DOHH2 (cell line): Measurements from ENCODE around the gene NCKAP5.

Experiments
- H3F3A ChIP-seq: fragments of 200-600 bp; sonication (generic), shearing (Covaris generic); 2 replicates; pipeline ENCODE4 v1.6.0; 2016; ENCODE audit warnings: antibody characterized with exemption, mild to moderate bottlenecking; ENCODE audit not compliant: control insufficient read depth, insufficient read depth
- H3K27ac ChIP-seq: fragments of 200-600 bp; sonication (generic); 2 replicates; pipeline ENCODE4 v1.5.1; 2014; ENCODE audit warnings: low read depth, mild to moderate bottlenecking, low read length, moderate library complexity
- H3K27me3 ChIP-seq: fragments of 200-600 bp; sonication (generic); 2 replicates; pipeline ENCODE4 v1.6.1; 2014; ENCODE audit warnings: mild to moderate bottlenecking, low read length, mixed read lengths; ENCODE audit not compliant: control insufficient read depth
- H3K36me3 ChIP-seq: fragments of 200-600 bp; sonication (generic); 2 replicates; pipeline ENCODE4 v1.6.1; 2014; ENCODE audit warnings: mild to moderate bottlenecking, low read length, moderate library complexity, mixed read lengths; ENCODE audit not compliant: control insufficient read depth
- H3K4me1 ChIP-seq: fragments of 200-600 bp; sonication (generic); 2 replicates; pipeline ENCODE4 v1.6.1; 2014; ENCODE audit warnings: mild to moderate bottlenecking, low read length, mixed read lengths; ENCODE audit not compliant: control insufficient read depth
- H3K4me2 ChIP-seq: fragments of 200-600 bp; sonication (generic); 2 replicates; pipeline ENCODE4 v1.6.0; 2014; ENCODE audit warnings: mild to moderate bottlenecking, low read length, moderate library complexity
- H3K4me3 ChIP-seq: fragments of 200-600 bp; sonication (generic); 2 replicates; pipeline ENCODE4 v1.5.1; 2014; ENCODE audit warnings: mild to moderate bottlenecking, low read length, mixed read lengths
- H3K79me2 ChIP-seq: fragments of 200-600 bp; sonication (generic); 2 replicates; pipeline ENCODE4 v1.6.1; 2014; ENCODE audit warnings: mild to moderate bottlenecking, low read length, mixed read lengths; ENCODE audit not compliant: control insufficient read depth
- H3K9me2 ChIP-seq: fragments of 200-600 bp; sonication (generic); replicated peaks from 2 replicates; pipeline ENCODE4 v1.6.1; 2014; ENCODE audit warnings: mild to moderate bottlenecking, low read length, mixed read lengths; ENCODE audit not compliant: control insufficient read depth
- H3K9me3 ChIP-seq: fragments of 200-600 bp; sonication (generic); 2 replicates; pipeline ENCODE4 v1.6.1; 2014; ENCODE audit warnings: antibody characterized with exemption, low read length, mixed read lengths; ENCODE audit not compliant: control insufficient read depth, insufficient read depth
- H4K20me1 ChIP-seq: fragments of 200-600 bp; sonication (generic); 2 replicates; pipeline ENCODE4 v1.6.0; 2014; ENCODE audit warnings: low read depth, mild to moderate bottlenecking, antibody characterized with exemption, low read length, moderate library complexity; ENCODE audit not compliant: control insufficient read depth, insufficient read depth
- EZH2phosphoT487 ChIP-seq: fragments of 200-600 bp; sonication (generic); IDR thresholded peaks from 2 replicates; pipeline ENCODE4 v1.6.1; 2017; ENCODE audit warnings: borderline replicate concordance, mild to moderate bottlenecking, antibody characterized with exemption, low read length, moderate library complexity, mixed read lengths
- TF ChIP-seq, protein P1 (sequence below): fragments of 200-600 bp; sonication (generic); IDR thresholded peaks from one replicate; pipeline ENCODE4 v1.5.1; 2014; ENCODE audit warnings: antibody characterized with exemption, mild to moderate bottlenecking, low read depth, low read length; ENCODE audit not compliant: poor library complexity, severe bottlenecking

NCKAP5 gene

DNA sequence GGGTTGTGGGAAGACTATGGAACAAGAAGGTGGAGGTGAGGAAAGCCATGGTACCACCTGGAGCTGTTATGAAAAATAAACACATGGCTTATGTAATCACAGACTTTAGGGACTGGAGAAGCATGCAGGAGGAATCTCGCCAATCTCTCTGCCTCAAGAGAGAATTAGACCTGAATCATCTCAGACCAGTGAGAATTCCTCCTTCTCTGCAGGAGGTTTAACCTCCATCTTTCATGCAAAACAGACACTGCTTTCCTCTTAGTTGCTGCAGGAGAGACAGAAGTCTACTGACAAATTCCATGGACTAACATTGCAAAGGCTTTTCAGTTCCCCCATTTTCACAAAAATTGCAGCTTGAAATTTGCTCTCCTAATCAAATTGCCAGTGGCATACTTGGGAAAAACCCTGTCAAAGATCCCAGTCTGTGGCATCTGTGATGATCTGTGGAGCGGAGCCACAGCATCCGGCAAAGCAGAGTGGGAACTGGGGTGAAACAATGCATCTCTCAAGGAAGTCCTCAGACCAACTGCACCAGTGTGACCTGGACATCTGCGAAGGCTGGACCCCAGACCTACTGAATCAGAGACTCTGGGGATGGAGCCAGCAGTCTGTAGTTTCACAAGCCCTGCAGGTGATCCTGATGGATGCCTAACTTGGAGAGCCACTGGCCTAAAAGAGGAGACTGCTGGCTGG is 28.6 kb upstream of the NCKAP5 start:
- Histone ChIP-seq H3K36me3 (no peaks in the 10 kb centered on the region), H3K4me2 (no peak overlapping the region), H3F3A (no peaks in the 10 kb centered on the region), H3K4me1 (no peaks in the 10 kb centered on the region), H3K9me2 (no peaks in the 10 kb centered on the region), H3K27ac (no peak overlapping the region), H3K27me3 (no peaks in the 10 kb centered on the region), H3K9me3 (no peaks in the 10 kb centered on the region), H3K79me2 (no peaks in the 10 kb centered on the region), H4K20me1 (no peaks in the 10 kb centered on the region), H3K4me3 (no peak overlapping the region)
- TF ChIP-seq EZH2phosphoT487, result no peak
- TF ChIP-seq, protein P1, sequence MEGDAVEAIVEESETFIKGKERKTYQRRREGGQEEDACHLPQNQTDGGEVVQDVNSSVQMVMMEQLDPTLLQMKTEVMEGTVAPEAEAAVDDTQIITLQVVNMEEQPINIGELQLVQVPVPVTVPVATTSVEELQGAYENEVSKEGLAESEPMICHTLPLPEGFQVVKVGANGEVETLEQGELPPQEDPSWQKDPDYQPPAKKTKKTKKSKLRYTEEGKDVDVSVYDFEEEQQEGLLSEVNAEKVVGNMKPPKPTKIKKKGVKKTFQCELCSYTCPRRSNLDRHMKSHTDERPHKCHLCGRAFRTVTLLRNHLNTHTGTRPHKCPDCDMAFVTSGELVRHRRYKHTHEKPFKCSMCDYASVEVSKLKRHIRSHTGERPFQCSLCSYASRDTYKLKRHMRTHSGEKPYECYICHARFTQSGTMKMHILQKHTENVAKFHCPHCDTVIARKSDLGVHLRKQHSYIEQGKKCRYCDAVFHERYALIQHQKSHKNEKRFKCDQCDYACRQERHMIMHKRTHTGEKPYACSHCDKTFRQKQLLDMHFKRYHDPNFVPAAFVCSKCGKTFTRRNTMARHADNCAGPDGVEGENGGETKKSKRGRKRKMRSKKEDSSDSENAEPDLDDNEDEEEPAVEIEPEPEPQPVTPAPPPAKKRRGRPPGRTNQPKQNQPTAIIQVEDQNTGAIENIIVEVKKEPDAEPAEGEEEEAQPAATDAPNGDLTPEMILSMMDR, result no peak

- Histone ChIP-seq H3K4me3 (no peak overlapping the region), H3K4me1 (no peaks in the 10 kb centered on the region), H3K79me2 (no peaks in the 10 kb centered on the region), H3K27ac (no peak overlapping the region), H3F3A (no peaks in the 10 kb centered on the region), H3K4me2 (no peak overlapping the region), H3K9me2 (no peaks in the 10 kb centered on the region), H3K27me3 (peaks cover 3% of the 10 kb centered on the region; the same call in 1 of the 2 replicates), H3K36me3 (no peaks in the 10 kb centered on the region), H4K20me1 (no peaks in the 10 kb centered on the region), H3K9me3 (no peaks in the 10 kb centered on the region)
- TF ChIP-seq, protein P1, result no peak
- TF ChIP-seq EZH2phosphoT487, result no peak
These were observed 22.9 kb upstream of the NCKAP5 start for GRCh38 chr2:133591164-133591563.

GRCh38 chr2:133589456-133589855 is 21.2 kb upstream of the NCKAP5 start:
- Histone ChIP-seq H3K4me1 (no peaks in the 10 kb centered on the region), H3K4me2 (no peak overlapping the region), H3K9me3 (no peaks in the 10 kb centered on the region), H3K27ac (no peak overlapping the region), H3K27me3 (peaks cover 3% of the 10 kb centered on the region; the same call in 1 of the 2 replicates), H3K4me3 (no peak overlapping the region), H3K79me2 (no peaks in the 10 kb centered on the region), H4K20me1 (no peaks in the 10 kb centered on the region), H3K9me2 (no peaks in the 10 kb centered on the region), H3K36me3 (no peaks in the 10 kb centered on the region), H3F3A (no peaks in the 10 kb centered on the region)
- TF ChIP-seq, protein P1, result no peak
- no peak for TF ChIP-seq EZH2phosphoT487
